K562 (cell line): Measurements from ENCODE around the gene RBM17. TPM values are rescaled to one million over a fixed set of nuclear protein-coding genes. Genes with fewer than 3 reads are reported as not detected.

Experiments used
- ATAC-seq: fragments of 200-7000 bp; cut with Tn5 transposase; 3 replicates; pipeline ENCODE4 v1.9.1; 2020; ENCODE audit warnings: moderate library complexity
- BruUV-seq: library from RNA; stranded (reverse); fragments of 400-500 nt; replicated peaks from 2 replicates; lab custom pipeline; 2021; lab: Mats Ljungman, UMichigan
- CTCF ChIA-PET: fragments of 300-600 bp; formaldehyde crosslinking; extraction: SDS; loops from one replicate; lab custom pipeline; 2021; ENCODE audit warnings: low intra/inter-chr PET ratio; lab: Yijun Ruan, JAX
- POLR2A ChIA-PET: fragments of 300-600, 350-650 bp; sonication (Branson Sonifier 250); formaldehyde crosslinking; extraction: SDS; loops from one replicate; lab custom pipeline; 2021; ENCODE audit warnings: antibody characterized with exemption, inconsistent platforms; lab: Yijun Ruan, JAX
- DNase-seq, 4 experiments: peaks; one replicate each; pipeline versions ENCODE4 v3.0.0 to v3.0.0-alpha.2; 2011 to 2018; ENCODE audit warnings: low spot score in 3 of 4, mixed read lengths in 3 of 4; ENCODE audit errors: extremely low read depth in 1 of 4
- FAIRE-seq: peaks from 2 replicates; lab custom pipeline; 2011; peaks lifted over from hg19 to GRCh38; lab: Jason Lieb, UNC
- H2AFZ ChIP-seq: 2 replicates; pipeline ENCODE4 v1.6.0; 2011; ENCODE audit warnings: low read depth, low read length, control low read depth, inconsistent platforms
- H3K27ac ChIP-seq: fragments of 200-600 bp; 3 replicates; pipeline ENCODE4 v1.8.0; 2011; ENCODE audit warnings: low read depth, mild to moderate bottlenecking, control low read depth, inconsistent platforms, low read length, moderate library complexity, mixed read lengths; ENCODE audit errors: extremely low read depth
- H3K27me3 ChIP-seq, 2 experiments: fragments of 300-600 bp in 1 of 2; 2 replicates in 1 of 2; 3 replicates in 1 of 2; pipeline versions ENCODE4 v1.6.0 to v1.8.0; 2011; ENCODE audit warnings: inconsistent platforms in 2 of 2, low read length in 2 of 2, mild to moderate bottlenecking in 1 of 2, mixed read lengths in 1 of 2, moderate library complexity in 1 of 2; ENCODE audit not compliant: control insufficient read depth in 2 of 2, insufficient read depth in 2 of 2
- H3K36me3 ChIP-seq: fragments of 300-600 bp; 3 replicates; pipeline ENCODE4 v1.8.0; 2011; ENCODE audit warnings: mild to moderate bottlenecking, low read length, inconsistent platforms; ENCODE audit not compliant: control insufficient read depth, insufficient read depth
- H3K4me1 ChIP-seq, 2 experiments: fragments of 200-600 bp in 1 of 2; replicated peaks in 1 of 2; 2 replicates in 1 of 2; 3 replicates in 1 of 2; pipeline versions ENCODE4 v1.5.1 to v1.8.0; 2011; ENCODE audit warnings: inconsistent platforms in 2 of 2, low read length in 2 of 2, mild to moderate bottlenecking in 1 of 2, mixed read lengths in 1 of 2, moderate library complexity in 1 of 2; ENCODE audit not compliant: control insufficient read depth in 2 of 2, insufficient read depth in 2 of 2
- H3K4me2 ChIP-seq: 2 replicates; pipeline ENCODE4 v1.6.1; 2011; ENCODE audit warnings: low read length, control low read depth, inconsistent platforms, mixed read lengths; ENCODE audit not compliant: insufficient read depth
- H3K4me3 ChIP-seq: fragments of 200-600 bp; sonication (generic), shearing (Covaris generic); 2 replicates; pipeline ENCODE4 v1.5.1; 2016; ENCODE audit warnings: control low read depth, inconsistent platforms
- H3K79me2 ChIP-seq: fragments of 200-600 bp; 3 replicates; pipeline ENCODE4 v1.8.0; 2011; ENCODE audit warnings: low read length, inconsistent platforms; ENCODE audit not compliant: control insufficient read depth, insufficient read depth
- H3K9ac ChIP-seq, 2 experiments: 2 replicates each; pipeline versions ENCODE4 v1.6.0 to v1.6.1; 2011; ENCODE audit warnings: low read depth in 2 of 2, low read length in 2 of 2, control low read depth in 1 of 2, inconsistent platforms in 1 of 2, mild to moderate bottlenecking in 1 of 2, mixed read lengths in 1 of 2; ENCODE audit not compliant: insufficient read depth in 1 of 2
- H3K9me1 ChIP-seq: one replicate; pipeline ENCODE4 v1.6.0; 2011; ENCODE audit warnings: inconsistent platforms, mild to moderate bottlenecking, low read length, moderate library complexity; ENCODE audit not compliant: control insufficient read depth, insufficient read depth
- H3K9me3 ChIP-seq: replicated peaks from 2 replicates; pipeline ENCODE4 v1.5.1; 2011; ENCODE audit warnings: low read depth, low read length, inconsistent platforms; ENCODE audit not compliant: control insufficient read depth, insufficient read depth
- H4K20me1 ChIP-seq: replicated peaks from 2 replicates; pipeline ENCODE4 v1.6.1; 2011; ENCODE audit warnings: low read length, inconsistent platforms, mixed read lengths; ENCODE audit not compliant: control insufficient read depth, insufficient read depth
- E2F3 ChIP-seq: fragments of 250-450 bp; sonication (Bioruptor Pico); IDR thresholded peaks from 2 replicates; pipeline ENCODE4 v1.4.0; 2020; ENCODE audit warnings: mild to moderate bottlenecking
- ELF4 ChIP-seq: fragments of 450-650 bp; formaldehyde crosslinking; IDR thresholded peaks from 2 replicates; pipeline ENCODE4 v1.4.0; 2022; ENCODE audit warnings: missing genetic modification characterization
- FOXA3 ChIP-seq, 2 experiments: fragments of 450-650 bp in 1 of 2; sonication (generic) in 1 of 2; formaldehyde crosslinking; IDR thresholded peaks in 1 of 2; conservative IDR thresholded peaks in 1 of 2; 2 replicates each; pipeline versions ENCODE4 v1.4.0 to v1.8.0; 2020 to 2022; ENCODE audit warnings: mild to moderate bottlenecking in 2 of 2, missing genetic modification reagents in 1 of 2
- NEUROD1 ChIP-seq: fragments of 150-350 bp; IDR thresholded peaks from 2 replicates; pipeline ENCODE4 v1.6.1; 2014; ENCODE audit warnings: borderline replicate concordance, low read length, low read depth; ENCODE audit not compliant: partially characterized antibody
- NFIX ChIP-seq: fragments of 250-450 bp; sonication (Bioruptor Pico); IDR thresholded peaks from 2 replicates; pipeline ENCODE4 v1.4.0; 2020; ENCODE audit warnings: low read depth, mild to moderate bottlenecking, moderate library complexity
- SIX5 ChIP-seq, 2 experiments: IDR thresholded peaks; 2 replicates each; pipeline ENCODE4 v1.6.1; 2011; ENCODE audit warnings: low read length in 2 of 2, borderline replicate concordance in 1 of 2, low read depth in 1 of 2, mild to moderate bottlenecking in 1 of 2, moderate library complexity in 1 of 2; ENCODE audit not compliant: insufficient read depth in 1 of 2
- SMC3 ChIP-seq: conservative IDR thresholded peaks from 2 replicates; pipeline ENCODE4 v1.6.1; 2011; ENCODE audit warnings: low read depth, low read length, improper control_type of control experiment; ENCODE audit not compliant: insufficient read depth
- SPI1 ChIP-seq: IDR thresholded peaks from 2 replicates; pipeline ENCODE4 v1.6.1; 2011; ENCODE audit warnings: low read depth, low read length, control low read depth, borderline replicate concordance
- ZNF124 ChIP-seq: sonication (generic); formaldehyde crosslinking; IDR thresholded peaks from 2 replicates; pipeline ENCODE4 v1.8.1; 2022; ENCODE audit warnings: missing genetic modification reagents
- ZNF76 ChIP-seq: fragments of 250-450 bp; sonication (Bioruptor Pico); IDR thresholded peaks from 2 replicates; pipeline ENCODE4 v1.4.0; 2020; ENCODE audit warnings: mild to moderate bottlenecking, moderate library complexity, borderline replicate concordance
- ZNF766 ChIP-seq: fragments of 200-800 bp; sonication (Bioruptor generic); conservative IDR thresholded peaks from 2 replicates; pipeline ENCODE4 v1.6.1; 2016; ENCODE audit warnings: missing genetic modification characterization, missing compliant biosample characterization
- ZSCAN32 ChIP-seq: fragments of 450-650 bp; formaldehyde crosslinking; IDR thresholded peaks from 2 replicates; pipeline ENCODE4 v1.4.0; 2020; ENCODE audit warnings: mild to moderate bottlenecking, moderate library complexity
- WGBS: fragments of 100-300 bp; shearing (Covaris generic); methylation state at CpG from one replicate; pipeline ENCODE4 v1.1.6; 2016; ENCODE audit warnings: low coverage, mixed read lengths; ENCODE audit not compliant: insufficient coverage; ENCODE audit errors: missing lambda C conversion rate; 5-methylcytosine and 5-hydroxymethylcytosine counted together
- in situ Hi-C: fragments of 300-500 bp; cut with MboI; formaldehyde crosslinking; loops from 4 replicates; pipeline ENCODE4 v1.15.0; 2018; ENCODE audit warnings: inconsistent platforms, mixed read lengths
- intact Hi-C: fragments of 100-400 bp; cut with micrococcal nuclease; formaldehyde crosslinking; loops from 2 replicates; pipeline ENCODE4 v1.14.2; 2022
- polyA plus RNA-seq, 8 experiments: library from polyadenylated mRNA; depleted of rRNA in 4 of 8; stranded (reverse) in 5 of 8; unstranded in 3 of 8; fragments of >200 nt; fragmentation: Nextera tagmentation in 2 of 8; fragmentation: Illumina TruSeq in 1 of 8; extraction: Ambion mirVana in 2 of 8; extraction: Trizol in 1 of 8; gene quantifications; 2 replicates each; pipeline versions ENCODE4 v1.2.1 to v1.2.3, GENCODE V29; 2011 to 2014; ENCODE audit warnings: inconsistent platforms in 1 of 8, missing spikeins in 1 of 8
- total RNA-seq, 7 experiments: library from RNA; depleted of rRNA in 6 of 7; stranded (reverse); fragments of >200 nt in 6 of 7; fragmentation: Illumina TruSeq in 2 of 7; extraction: Trizol in 2 of 7; gene quantifications; 2 replicates each; pipeline versions ENCODE4 v1.2.1 to v1.2.3, GENCODE V29; 2011 to 2021; ENCODE audit warnings: low replicate concordance in 1 of 7

RBM17 gene
- total and polyA plus RNA-seq, 9 of the 15 experiments (the other 6 are each of a cell fraction or from before 2014, with no cell fraction given): 23.6 to 217 (median 124) TPM

GRCh38 chr10:6112893-6113292 lies 24.1 kb downstream of the RBM17 start:
- H3K4me3 ChIP-seq: no peak overlapping the region
- 74% methylated on average over 6 of the region's 6 CpGs for WGBS
- FAIRE-seq (no peak), DNase-seq (no peak), ATAC-seq (no peak)
- intact Hi-C loops: no loop called here
- H3K9me3 ChIP-seq: no peaks in the 10 kb centered on the region
- H3K4me2 ChIP-seq: no peak overlapping the region
- H3K27me3 ChIP-seq: no peaks in the 10 kb centered on the region
- no TSS peak for BruUV-seq
- ChIA-PET CTCF (no interaction called here), POLR2A (interaction anchor here (0.5 kb wide), 1 partner anchor 64 kb away, joined by 3 read pairs; no protein-coding TSS in a partner anchor)
- peaks cover 6% of the 10 kb centered on the region; the same call in 1 of the 3 replicates for H3K79me2 ChIP-seq
- no peak overlapping the region for H3K9ac ChIP-seq
- H3K36me3 ChIP-seq: peaks cover 90% of the 10 kb centered on the region
- no peak overlapping the region for H2AFZ ChIP-seq
- no peaks in the 10 kb centered on the region for H3K9me1 ChIP-seq
- no peak for TF ChIP-seq SMC3
- TF ChIP-seq ZNF76 (CRISPR knock-in tag): no peak
- TF ChIP-seq NEUROD1: no peak
- TF ChIP-seq NFIX (CRISPR knock-in tag): no peak
- no peak for TF ChIP-seq FOXA3 (CRISPR knock-in tag; conservative IDR thresholded peaks at IDR 0.05 in 1 of 2, IDR thresholded peaks at IDR 0.05 in 1 of 2)
- TF ChIP-seq ZNF766 (CRISPR knock-in tag): no peak
- TF ChIP-seq ELF4: no peak
- no peak for TF ChIP-seq E2F3 (CRISPR knock-in tag)
- no peak for TF ChIP-seq SIX5 (IDR thresholded peaks at IDR 0.05; ENCODE audit: borderline replicate concordance in 1 of 2, insufficient read depth in 1 of 2, low read depth in 1 of 2, low read length in 2 of 2)
- TF ChIP-seq ZSCAN32: no peak
- TF ChIP-seq ZNF124 (CRISPR knock-in tag): no peak
- TF ChIP-seq SPI1: no peak
- 0 out of 2 replicates have a peak, but pooled peaks cover 3% of the 10 kb centered on the region for H4K20me1 ChIP-seq
- H3K27ac ChIP-seq: no peak overlapping the region
- no peaks in the 10 kb centered on the region; a peak in 1 of 5 replicates for H3K4me1 ChIP-seq
- in situ Hi-C loops: loop anchor here (5.0 to 25.0 kb wide), 2 partner anchors 279 to 549 kb away; no protein-coding TSS in a partner anchor
